ENCODE results near the gene REG4.

DNA sequence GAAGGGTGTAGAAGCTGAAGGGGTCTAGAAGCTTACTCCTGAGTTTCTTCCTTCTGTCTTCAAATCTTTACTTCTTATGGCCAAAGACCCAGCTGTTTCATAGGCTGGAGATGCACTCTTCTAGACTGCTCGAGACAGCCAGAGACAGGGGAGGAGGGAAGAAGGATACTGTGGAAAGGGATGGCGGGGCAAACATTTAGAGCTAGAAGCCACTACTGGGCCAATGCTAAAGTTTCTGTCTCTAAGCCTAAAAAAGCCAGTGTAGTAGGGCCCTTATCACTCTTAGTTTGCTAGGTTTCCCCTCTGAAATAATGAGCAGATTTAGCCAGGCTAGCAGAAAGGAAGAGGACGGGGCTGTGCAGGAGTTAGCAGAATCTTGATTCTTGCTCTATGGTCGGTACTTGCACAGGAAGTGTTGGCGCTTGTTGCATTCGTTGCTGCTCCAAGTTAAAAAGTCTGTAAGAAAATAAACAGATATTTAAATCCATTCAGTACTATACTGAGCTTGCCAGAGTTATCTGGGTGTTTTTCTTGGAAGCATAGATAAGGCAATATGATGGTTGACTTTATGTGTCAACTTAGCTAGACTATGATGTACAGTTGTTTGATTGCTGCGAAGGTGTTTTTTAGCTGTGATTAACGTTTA, 16.9 kb downstream of the REG4 start:
- TF ChIP-seq CTCF (IDR thresholded peaks at IDR 0.05): no peak
- no peak for TF ChIP-seq RAD21 (IDR thresholded peaks at IDR 0.05; ENCODE audit: low read length)
- TF ChIP-seq GABPA (IDR thresholded peaks at IDR 0.05; ENCODE audit: low read depth): no peak
- no peak for TF ChIP-seq USF2 (IDR thresholded peaks at IDR 0.05; ENCODE audit: borderline replicate concordance, low read depth, low read length)
- no peak for TF ChIP-seq ELF1 (IDR thresholded peaks at IDR 0.05)
- TF ChIP-seq POLR2AphosphoS5 (IDR thresholded peaks at IDR 0.05; ENCODE audit: low read depth, low read length): no peak
- no peak for TF ChIP-seq NFIC (IDR thresholded peaks at IDR 0.05; ENCODE audit: borderline replicate concordance)

Data from SK-N-SH (cell line).